Skeletal muscle satellite cell (primary cell): ENCODE results near the gene ATP1B2.
"Not testable (repeated sequence)": the region's sequence is repeated elsewhere in the genome, so short reads cannot be mapped to it uniquely, and the experiment has no call there.

Experiments used
- H3K27me3 ChIP-seq: 2 replicates; pipeline ENCODE4 v1.7.0; 2013; ENCODE audit warnings: low read length; ENCODE audit not compliant: control insufficient read depth, insufficient read depth
- H3K36me3 ChIP-seq: 2 replicates; pipeline ENCODE4 v1.7.0; 2013; ENCODE audit warnings: mild to moderate bottlenecking, control low read depth, low read length; ENCODE audit not compliant: insufficient read depth
- H3K4me1 ChIP-seq: 2 replicates; pipeline ENCODE4 v1.7.0; 2013; ENCODE audit warnings: low read length; ENCODE audit not compliant: control insufficient read depth, insufficient read depth
- H3K4me2 ChIP-seq: 2 replicates; pipeline ENCODE4 v1.7.0; 2013; ENCODE audit warnings: mild to moderate bottlenecking, low read length
- H3K4me3 ChIP-seq: 2 replicates; pipeline ENCODE4 v1.7.0; 2013; ENCODE audit warnings: low read length
- H3K9ac ChIP-seq: 2 replicates; pipeline ENCODE4 v1.7.0; 2013; ENCODE audit warnings: mild to moderate bottlenecking, low read depth, low read length, moderate library complexity
- H3K9me3 ChIP-seq: replicated peaks from 2 replicates; pipeline ENCODE4 v1.7.0; 2013; ENCODE audit warnings: mild to moderate bottlenecking, control low read depth, low read length

Gene ATP1B2

GRCh38 chr17:7640783-7641182 lies 9.9 kb upstream of the ATP1B2 start:
- Histone ChIP-seq H3K36me3 (no peaks in the 10 kb centered on the region), H3K27me3 (peaks cover 13% of the 10 kb centered on the region), H3K9ac (no peak overlapping the region), H3K4me2 (no peak overlapping the region), H3K4me3 (no peak overlapping the region), H3K4me1 (no peaks in the 10 kb centered on the region), H3K9me3 (no peaks in the 10 kb centered on the region)

- not testable (repeated sequence) for H3K9me3 ChIP-seq, H3K27me3 ChIP-seq, H3K4me1 ChIP-seq, H3K4me2 ChIP-seq, H3K36me3 ChIP-seq, H3K9ac ChIP-seq, H3K4me3 ChIP-seq
Observed at GRCh38 chr17:7641635-7642034, 9.1 kb upstream of the ATP1B2 start.

GRCh38 chr17:7644775-7645174 lies 6.0 kb upstream of the ATP1B2 start:
- Histone ChIP-seq H3K9ac (no peak overlapping the region), H3K9me3 (no peaks in the 10 kb centered on the region), H3K27me3 (peaks cover 10% of the 10 kb centered on the region), H3K4me3 (no peak overlapping the region), H3K36me3 (no peaks in the 10 kb centered on the region), H3K4me2 (no peak overlapping the region), H3K4me1 (no peaks in the 10 kb centered on the region)

GRCh38 chr17:7646457-7646856 lies 4.3 kb upstream of the ATP1B2 start:
- peaks cover 13% of the 10 kb centered on the region for H3K4me1 ChIP-seq
- no peaks in the 10 kb centered on the region for H3K36me3 ChIP-seq
- H3K9me3 ChIP-seq, result no peaks in the 10 kb centered on the region
- no peak overlapping the region for H3K9ac ChIP-seq
- peaks cover 25% of the 10 kb centered on the region for H3K27me3 ChIP-seq
- H3K4me3 ChIP-seq, result no peak overlapping the region
- H3K4me2 ChIP-seq, result no peak overlapping the region

- Histone ChIP-seq H3K9ac (no peak overlapping the region), H3K4me1 (peaks cover 17% of the 10 kb centered on the region), H3K27me3 (peaks cover 30% of the 10 kb centered on the region), H3K4me2 (no peak overlapping the region), H3K9me3 (no peaks in the 10 kb centered on the region), H3K36me3 (no peaks in the 10 kb centered on the region), H3K4me3 (no peak overlapping the region)
Observed at GRCh38 chr17:7647018-7647417, 3.7 kb upstream of the ATP1B2 start.

- Histone ChIP-seq H3K4me2 (peak overlapping the region; percentile 81), H3K4me3 (peak overlapping the region; percentile 58), H3K9me3 (no peaks in the 10 kb centered on the region), H3K36me3 (no peaks in the 10 kb centered on the region), H3K27me3 (peaks cover 59% of the 10 kb centered on the region), H3K9ac (no peak overlapping the region), H3K4me1 (peaks cover 17% of the 10 kb centered on the region)
Observed at GRCh38 chr17:7651097-7651664, 455 bp downstream of the ATP1B2 start.

GRCh38 chr17:7651665-7652387 lies 1.1 kb downstream of the ATP1B2 start:
- H3K4me3 ChIP-seq, result peak overlapping the region; percentile 58
- H3K9ac ChIP-seq, result no peak overlapping the region
- H3K36me3 ChIP-seq, result no peaks in the 10 kb centered on the region

GRCh38 chr17:7652388-7653356 lies 1.9 kb downstream of the ATP1B2 start:
- Histone ChIP-seq H3K36me3 (no peaks in the 10 kb centered on the region), H3K9ac (no peak overlapping the region), H3K4me1 (peaks cover 17% of the 10 kb centered on the region), H3K9me3 (no peaks in the 10 kb centered on the region), H3K27me3 (peaks cover 55% of the 10 kb centered on the region), H3K4me3 (no peak overlapping the region), H3K4me2 (no peak overlapping the region)

More at GRCh38 chr17:7651665-7652387, 1.1 kb downstream of the ATP1B2 start:
- H3K4me1 ChIP-seq, result peaks cover 17% of the 10 kb centered on the region
- peaks cover 59% of the 10 kb centered on the region for H3K27me3 ChIP-seq
- no peaks in the 10 kb centered on the region for H3K9me3 ChIP-seq
- peak overlapping the region; percentile 81 for H3K4me2 ChIP-seq

- H3K9ac ChIP-seq, result no peak overlapping the region
- H3K4me2 ChIP-seq, result no peak overlapping the region
- H3K36me3 ChIP-seq, result no peaks in the 10 kb centered on the region
- H3K4me3 ChIP-seq, result no peak overlapping the region
- H3K4me1 ChIP-seq, result peaks cover 16% of the 10 kb centered on the region
- H3K9me3 ChIP-seq, result no peaks in the 10 kb centered on the region
- peaks cover 53% of the 10 kb centered on the region for H3K27me3 ChIP-seq
Observed at GRCh38 chr17:7654832-7655540, 4.3 kb downstream of the ATP1B2 start.

- Histone ChIP-seq H3K36me3 (no peaks in the 10 kb centered on the region), H3K27me3 (peaks cover 48% of the 10 kb centered on the region), H3K9ac (no peak overlapping the region), H3K4me1 (peaks cover 11% of the 10 kb centered on the region), H3K9me3 (no peaks in the 10 kb centered on the region), H3K4me3 (no peak overlapping the region), H3K4me2 (no peak overlapping the region)
Observed at GRCh38 chr17:7655541-7655840, 4.8 kb downstream of the ATP1B2 start.

- Histone ChIP-seq H3K27me3 (peaks cover 33% of the 10 kb centered on the region), H3K4me1 (no peaks in the 10 kb centered on the region), H3K4me2 (no peak overlapping the region), H3K9me3 (no peaks in the 10 kb centered on the region), H3K9ac (no peak overlapping the region), H3K4me3 (no peak overlapping the region), H3K36me3 (no peaks in the 10 kb centered on the region)
Observed at GRCh38 chr17:7656958-7657609, 6.4 kb downstream of the ATP1B2 start.
